NB4 (cell line): ENCODE measurements around the gene POLR2F.

Source experiments
- POLR2A ChIP-seq: IDR thresholded peaks from 2 replicates; pipeline ENCODE4 v1.6.1; 2011; ENCODE audit warnings: mild to moderate bottlenecking; ENCODE audit not compliant: insufficient read length; ENCODE audit errors: extremely low read depth
- TF ChIP-seq, protein P1 (sequence below): IDR thresholded peaks from one replicate; pipeline ENCODE4 v1.5.1; 2012; ENCODE audit warnings: low read depth, low read length

DNA sequence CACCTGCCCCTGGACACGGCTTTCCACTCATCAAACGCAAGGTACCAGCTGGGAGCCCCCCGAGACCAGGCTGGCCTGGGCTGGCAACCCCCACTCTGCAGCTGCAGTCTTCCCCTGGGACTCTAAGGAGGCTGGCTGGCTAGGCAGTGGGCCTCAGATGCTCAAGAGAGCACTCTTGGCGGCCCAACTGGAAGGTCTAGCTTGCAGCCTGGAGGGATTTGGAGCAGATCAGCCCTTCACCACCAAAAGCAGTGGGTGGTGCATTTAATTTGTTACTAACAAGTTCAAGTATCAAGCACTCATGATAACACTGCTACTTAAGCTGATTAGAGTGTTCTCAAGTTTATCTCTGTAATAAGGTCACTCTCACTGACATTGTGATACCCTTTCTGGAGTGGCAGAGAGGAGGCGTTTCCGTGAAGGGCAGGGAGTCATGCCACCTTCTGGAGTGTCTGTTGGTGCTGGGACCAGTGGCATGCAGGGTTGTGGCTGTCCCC is 21.6 kb upstream of the POLR2F start:
- TF ChIP-seq, protein P1, sequence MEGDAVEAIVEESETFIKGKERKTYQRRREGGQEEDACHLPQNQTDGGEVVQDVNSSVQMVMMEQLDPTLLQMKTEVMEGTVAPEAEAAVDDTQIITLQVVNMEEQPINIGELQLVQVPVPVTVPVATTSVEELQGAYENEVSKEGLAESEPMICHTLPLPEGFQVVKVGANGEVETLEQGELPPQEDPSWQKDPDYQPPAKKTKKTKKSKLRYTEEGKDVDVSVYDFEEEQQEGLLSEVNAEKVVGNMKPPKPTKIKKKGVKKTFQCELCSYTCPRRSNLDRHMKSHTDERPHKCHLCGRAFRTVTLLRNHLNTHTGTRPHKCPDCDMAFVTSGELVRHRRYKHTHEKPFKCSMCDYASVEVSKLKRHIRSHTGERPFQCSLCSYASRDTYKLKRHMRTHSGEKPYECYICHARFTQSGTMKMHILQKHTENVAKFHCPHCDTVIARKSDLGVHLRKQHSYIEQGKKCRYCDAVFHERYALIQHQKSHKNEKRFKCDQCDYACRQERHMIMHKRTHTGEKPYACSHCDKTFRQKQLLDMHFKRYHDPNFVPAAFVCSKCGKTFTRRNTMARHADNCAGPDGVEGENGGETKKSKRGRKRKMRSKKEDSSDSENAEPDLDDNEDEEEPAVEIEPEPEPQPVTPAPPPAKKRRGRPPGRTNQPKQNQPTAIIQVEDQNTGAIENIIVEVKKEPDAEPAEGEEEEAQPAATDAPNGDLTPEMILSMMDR = no peak
- TF ChIP-seq POLR2A = no peak
